Measurements from ENCODE around the gene RALGAPA2.

The RALGAPA2 gene

DNA sequence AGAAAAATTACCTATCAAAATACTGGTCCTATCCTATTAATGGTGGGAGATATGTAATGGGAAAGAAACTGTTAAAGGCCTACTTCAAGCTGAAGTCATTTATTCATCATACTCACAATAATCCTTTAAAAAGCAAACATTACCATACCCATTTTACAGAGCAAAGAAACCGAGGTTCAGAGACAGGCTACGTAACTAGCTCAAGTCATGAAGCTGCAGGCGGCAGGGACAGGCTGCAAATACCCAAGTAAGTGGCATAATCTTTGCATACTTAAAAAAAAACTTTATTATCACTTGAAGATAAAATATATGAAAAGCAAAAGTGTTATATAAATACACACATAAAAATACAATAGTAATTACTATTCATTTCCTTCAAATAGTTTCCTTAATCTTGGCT is 2.6 kb downstream of the RALGAPA2 start:
- H3K36me3 ChIP-seq (ENCODE audit: control insufficient read depth in 2 of 2, insufficient read depth in 2 of 2, low read length in 2 of 2) = no peaks in the 10 kb centered on the region
- peak overlapping the region; percentile 26 to 50 for H3K9ac ChIP-seq (ENCODE audit: low read depth in 1 of 2, low read length in 2 of 2)
- peak overlapping the region in 1 of 2 donors; percentile 39 for H3K4me3 ChIP-seq (ENCODE audit: low read length in 2 of 2)
- H3K9me3 ChIP-seq (ENCODE audit: control insufficient read depth in 2 of 2, low read length in 2 of 2) = no peaks in the 10 kb centered on the region
- H3K4me1 ChIP-seq (ENCODE audit: control insufficient read depth in 2 of 2, insufficient read depth in 2 of 2, low read length in 2 of 2) = peaks cover 9 to 18% of the 10 kb centered on the region in 2 donors
- peak overlapping the region; percentile 94 to 98 for H3K27ac ChIP-seq (ENCODE audit: low read depth in 2 of 2, low read length in 2 of 2)
- H3K27me3 ChIP-seq (ENCODE audit: control insufficient read depth in 2 of 2, insufficient read depth in 2 of 2, low read length in 2 of 2) = no peaks in the 10 kb centered on the region

DNA sequence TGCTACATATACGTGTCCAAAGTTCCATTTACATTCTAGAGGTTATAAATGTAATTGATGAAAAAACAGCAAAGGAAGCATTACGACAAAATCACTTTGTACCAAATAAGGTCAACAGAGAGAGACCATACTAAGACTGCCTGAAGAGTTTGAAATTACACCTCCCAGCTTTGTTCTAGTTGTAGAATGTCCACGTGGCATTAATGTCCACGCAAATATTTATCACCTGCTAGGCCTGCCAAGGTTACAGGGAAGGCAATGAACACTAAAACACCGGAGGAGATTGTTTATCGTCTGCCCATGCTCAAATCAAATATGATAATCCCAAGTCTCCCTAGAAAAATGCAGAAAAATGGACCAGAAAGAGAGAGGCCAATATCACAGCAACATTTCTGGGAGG is 6.2 kb downstream of the RALGAPA2 start:
- Histone ChIP-seq H3K27ac (ENCODE audit: low read depth in 2 of 2, low read length in 2 of 2) (no peak overlapping the region), H3K4me1 (ENCODE audit: control insufficient read depth in 2 of 2, insufficient read depth in 2 of 2, low read length in 2 of 2) (peaks cover 3 to 14% of the 10 kb centered on the region in 2 donors), H3K9ac (ENCODE audit: low read depth in 1 of 2, low read length in 2 of 2) (no peak overlapping the region), H3K4me3 (ENCODE audit: low read length in 2 of 2) (no peak overlapping the region), H3K36me3 (ENCODE audit: control insufficient read depth in 2 of 2, insufficient read depth in 2 of 2, low read length in 2 of 2) (no peaks in the 10 kb centered on the region), H3K27me3 (ENCODE audit: control insufficient read depth in 2 of 2, insufficient read depth in 2 of 2, low read length in 2 of 2) (no peaks in the 10 kb centered on the region), H3K9me3 (ENCODE audit: control insufficient read depth in 2 of 2, low read length in 2 of 2) (no peaks in the 10 kb centered on the region)

DNA sequence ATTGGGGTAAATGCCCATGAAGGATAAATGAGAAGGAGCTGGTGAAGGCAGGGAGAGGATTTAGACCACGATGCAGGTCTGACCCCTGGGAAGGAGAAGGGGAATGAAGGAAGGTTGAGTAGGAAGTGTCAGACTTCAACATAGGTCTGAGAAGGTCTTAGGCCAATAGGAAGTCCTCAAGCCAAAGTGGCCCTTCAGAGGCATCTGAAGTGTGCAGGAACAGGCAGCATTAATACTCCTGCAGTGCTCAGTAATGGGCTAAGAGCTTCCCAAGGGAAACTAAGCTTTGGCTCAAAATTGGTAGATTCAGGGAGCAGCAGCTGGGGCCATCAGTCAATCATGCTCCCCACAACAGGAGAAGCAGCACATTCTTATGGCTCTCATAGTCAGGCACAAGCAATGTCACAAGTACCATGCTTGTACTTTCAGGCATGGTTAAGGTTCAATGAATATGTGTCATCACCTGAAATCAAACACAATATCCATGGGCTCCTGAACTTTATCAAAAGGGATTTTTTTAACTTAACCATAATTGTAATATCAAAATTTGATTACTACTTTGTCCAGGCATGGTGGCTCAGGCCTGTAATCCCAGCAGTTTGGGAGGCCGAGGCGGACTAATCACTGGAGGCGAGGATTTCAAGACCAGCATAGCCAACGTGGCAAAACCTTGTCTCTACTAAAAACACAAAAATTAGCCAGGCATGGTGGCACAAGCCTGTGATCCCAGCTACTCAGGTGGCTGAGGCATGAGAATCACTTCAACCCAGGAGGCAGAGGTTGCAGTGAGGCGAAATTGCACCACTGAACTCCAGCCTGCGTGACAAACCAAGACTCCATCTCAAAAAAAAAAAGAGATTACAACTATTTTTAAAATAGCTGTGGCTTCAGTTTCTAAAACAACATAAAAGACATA is 9.9 kb downstream of the RALGAPA2 start:
- Histone ChIP-seq H3K27me3 (ENCODE audit: control insufficient read depth in 2 of 2, insufficient read depth in 2 of 2, low read length in 2 of 2) (no peaks in the 10 kb centered on the region), H3K4me1 (ENCODE audit: control insufficient read depth in 2 of 2, insufficient read depth in 2 of 2, low read length in 2 of 2) (peaks cover 1 to 5% of the 10 kb centered on the region in 2 donors), H3K9ac (ENCODE audit: low read depth in 1 of 2, low read length in 2 of 2) (no peak overlapping the region), H3K4me3 (ENCODE audit: low read length in 2 of 2) (no peak overlapping the region), H3K9me3 (ENCODE audit: control insufficient read depth in 2 of 2, low read length in 2 of 2) (no peaks in the 10 kb centered on the region), H3K36me3 (ENCODE audit: control insufficient read depth in 2 of 2, insufficient read depth in 2 of 2, low read length in 2 of 2) (no peaks in the 10 kb centered on the region), H3K27ac (ENCODE audit: low read depth in 2 of 2, low read length in 2 of 2) (no peak overlapping the region)

- Histone ChIP-seq H3K27ac (ENCODE audit: low read depth in 2 of 2, low read length in 2 of 2) (no peak overlapping the region), H3K27me3 (ENCODE audit: control insufficient read depth in 2 of 2, insufficient read depth in 2 of 2, low read length in 2 of 2) (no peaks in the 10 kb centered on the region), H3K36me3 (ENCODE audit: control insufficient read depth in 2 of 2, insufficient read depth in 2 of 2, low read length in 2 of 2) (no peaks in the 10 kb centered on the region), H3K4me1 (ENCODE audit: control insufficient read depth in 2 of 2, insufficient read depth in 2 of 2, low read length in 2 of 2) (peaks cover 4 to 5% of the 10 kb centered on the region in 2 donors), H3K9ac (ENCODE audit: low read depth in 1 of 2, low read length in 2 of 2) (no peak overlapping the region), H3K9me3 (ENCODE audit: control insufficient read depth in 2 of 2, low read length in 2 of 2) (no peaks in the 10 kb centered on the region), H3K4me3 (ENCODE audit: low read length in 2 of 2) (no peak overlapping the region)
These were observed 12.5 kb downstream of the RALGAPA2 start for GRCh38 chr20:20699917-20700316.

- no peaks in the 10 kb centered on the region for H3K27me3 ChIP-seq (ENCODE audit: control insufficient read depth in 2 of 2, insufficient read depth in 2 of 2, low read length in 2 of 2)
- H3K4me3 ChIP-seq (ENCODE audit: low read length in 2 of 2) = no peak overlapping the region
- H3K9ac ChIP-seq (ENCODE audit: low read depth in 1 of 2, low read length in 2 of 2) = no peak overlapping the region
- peaks cover 4 to 5% of the 10 kb centered on the region in 2 donors for H3K4me1 ChIP-seq (ENCODE audit: control insufficient read depth in 2 of 2, insufficient read depth in 2 of 2, low read length in 2 of 2)
- H3K9me3 ChIP-seq (ENCODE audit: control insufficient read depth in 2 of 2, low read length in 2 of 2) = no peaks in the 10 kb centered on the region
- no peak overlapping the region for H3K27ac ChIP-seq (ENCODE audit: low read depth in 2 of 2, low read length in 2 of 2)
- no peaks in the 10 kb centered on the region for H3K36me3 ChIP-seq (ENCODE audit: control insufficient read depth in 2 of 2, insufficient read depth in 2 of 2, low read length in 2 of 2)
These were observed 13.3 kb downstream of the RALGAPA2 start for GRCh38 chr20:20699144-20699543.

DNA sequence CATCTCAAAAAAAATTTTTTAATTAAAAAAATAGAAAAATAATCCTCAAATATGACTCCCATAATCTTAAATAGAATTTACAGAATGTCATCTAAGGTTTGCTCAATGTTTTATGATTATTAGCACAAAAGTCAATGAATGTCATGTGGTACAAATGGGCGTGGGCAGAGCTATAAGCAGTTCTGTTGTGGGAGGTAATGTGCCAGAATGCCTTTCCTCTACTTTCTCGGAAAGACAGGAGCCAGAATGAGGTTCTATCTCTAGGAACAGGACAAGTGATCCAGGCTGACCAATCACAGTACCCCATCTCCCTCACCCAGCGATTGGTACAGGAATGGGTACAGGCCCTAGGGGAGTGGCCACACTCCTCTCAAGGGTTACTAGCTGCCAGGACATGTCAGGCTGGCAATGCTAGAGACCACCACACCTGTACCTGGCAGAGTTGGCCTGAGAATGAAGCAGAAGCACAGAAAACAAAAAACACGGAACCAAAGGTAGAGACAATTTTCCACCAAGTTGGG is 15.1 kb downstream of the RALGAPA2 start:
- H3K9ac ChIP-seq (ENCODE audit: low read depth in 1 of 2, low read length in 2 of 2) = no peak overlapping the region
- H3K4me3 ChIP-seq (ENCODE audit: low read length in 2 of 2) = no peak overlapping the region
- H3K27me3 ChIP-seq (ENCODE audit: control insufficient read depth in 2 of 2, insufficient read depth in 2 of 2, low read length in 2 of 2) = no peaks in the 10 kb centered on the region
- peaks cover 4 to 5% of the 10 kb centered on the region in 2 donors for H3K4me1 ChIP-seq (ENCODE audit: control insufficient read depth in 2 of 2, insufficient read depth in 2 of 2, low read length in 2 of 2)
- H3K9me3 ChIP-seq (ENCODE audit: control insufficient read depth in 2 of 2, low read length in 2 of 2) = no peaks in the 10 kb centered on the region
- no peaks in the 10 kb centered on the region for H3K36me3 ChIP-seq (ENCODE audit: control insufficient read depth in 2 of 2, insufficient read depth in 2 of 2, low read length in 2 of 2)
- no peak overlapping the region for H3K27ac ChIP-seq (ENCODE audit: low read depth in 2 of 2, low read length in 2 of 2)

DNA sequence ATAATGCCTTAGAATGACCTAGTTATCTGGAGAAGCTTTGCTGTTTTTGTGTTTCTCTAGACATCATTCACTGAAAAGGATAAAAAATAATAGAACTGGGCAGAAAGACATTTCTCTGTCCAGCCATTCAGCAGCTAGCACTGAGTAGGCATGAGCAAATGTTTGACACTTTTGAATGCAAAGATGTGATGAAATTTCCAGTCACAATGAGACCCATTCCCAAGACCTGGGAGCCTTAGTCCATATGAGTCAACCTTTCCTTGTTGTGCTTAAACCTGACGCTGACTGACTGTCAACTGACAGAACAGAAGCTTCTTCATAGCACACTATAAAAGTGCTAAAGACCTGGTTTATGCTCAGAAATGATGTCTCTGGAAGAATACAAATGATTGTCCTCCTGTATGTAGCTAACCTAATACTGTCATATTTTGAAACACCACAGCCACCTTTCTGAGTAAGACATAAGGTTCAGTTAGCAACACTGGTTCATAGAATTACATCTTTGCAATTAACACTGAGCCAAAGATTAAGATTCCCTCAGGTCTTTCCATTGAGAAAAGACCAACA is 17.1 kb downstream of the RALGAPA2 start:
- no peaks in the 10 kb centered on the region for H3K27me3 ChIP-seq (ENCODE audit: control insufficient read depth in 2 of 2, insufficient read depth in 2 of 2, low read length in 2 of 2)
- no peak overlapping the region for H3K27ac ChIP-seq (ENCODE audit: low read depth in 2 of 2, low read length in 2 of 2)
- H3K4me1 ChIP-seq (ENCODE audit: control insufficient read depth in 2 of 2, insufficient read depth in 2 of 2, low read length in 2 of 2) = peaks cover 4 to 5% of the 10 kb centered on the region in 2 donors
- H3K36me3 ChIP-seq (ENCODE audit: control insufficient read depth in 2 of 2, insufficient read depth in 2 of 2, low read length in 2 of 2) = no peaks in the 10 kb centered on the region
- no peak overlapping the region for H3K9ac ChIP-seq (ENCODE audit: low read depth in 1 of 2, low read length in 2 of 2)
- no peak overlapping the region for H3K4me3 ChIP-seq (ENCODE audit: low read length in 2 of 2)
- H3K9me3 ChIP-seq (ENCODE audit: control insufficient read depth in 2 of 2, low read length in 2 of 2) = no peaks in the 10 kb centered on the region

GRCh38 chr20:20694591-20694990 is 17.9 kb downstream of the RALGAPA2 start:
- Histone ChIP-seq H3K9ac (ENCODE audit: low read depth in 1 of 2, low read length in 2 of 2) (no peak overlapping the region), H3K27ac (ENCODE audit: low read depth in 2 of 2, low read length in 2 of 2) (no peak overlapping the region), H3K27me3 (ENCODE audit: control insufficient read depth in 2 of 2, insufficient read depth in 2 of 2, low read length in 2 of 2) (no peaks in the 10 kb centered on the region), H3K9me3 (ENCODE audit: control insufficient read depth in 2 of 2, low read length in 2 of 2) (no peaks in the 10 kb centered on the region), H3K4me1 (ENCODE audit: control insufficient read depth in 2 of 2, insufficient read depth in 2 of 2, low read length in 2 of 2) (peaks cover 4 to 5% of the 10 kb centered on the region in 2 donors), H3K4me3 (ENCODE audit: low read length in 2 of 2) (no peak overlapping the region), H3K36me3 (ENCODE audit: control insufficient read depth in 2 of 2, insufficient read depth in 2 of 2, low read length in 2 of 2) (no peaks in the 10 kb centered on the region)

DNA sequence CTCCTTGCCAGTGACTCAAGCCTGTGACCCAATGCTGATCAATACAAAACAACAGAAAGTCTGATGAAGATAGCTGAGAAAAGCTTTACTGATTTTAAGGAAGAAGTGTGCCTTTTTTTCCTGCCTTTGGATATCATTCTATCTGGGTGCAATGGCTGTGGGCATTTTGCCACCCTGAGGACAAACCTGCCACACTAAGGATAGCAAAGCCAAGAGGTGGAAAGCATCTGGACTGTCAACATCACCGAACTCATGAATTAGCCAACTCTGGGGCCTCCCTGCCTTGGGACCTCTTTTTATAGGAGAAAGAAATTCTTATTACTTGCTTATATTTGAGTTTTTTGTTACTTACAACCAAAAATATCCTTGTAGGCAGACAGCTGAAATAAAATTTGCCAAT is 19.9 kb downstream of the RALGAPA2 start:
- Histone ChIP-seq H3K36me3 (ENCODE audit: control insufficient read depth in 2 of 2, insufficient read depth in 2 of 2, low read length in 2 of 2) (no peaks in the 10 kb centered on the region), H3K4me3 (ENCODE audit: low read length in 2 of 2) (no peak overlapping the region), H3K9ac (ENCODE audit: low read depth in 1 of 2, low read length in 2 of 2) (no peak overlapping the region), H3K27ac (ENCODE audit: low read depth in 2 of 2, low read length in 2 of 2) (no peak overlapping the region), H3K9me3 (ENCODE audit: control insufficient read depth in 2 of 2, low read length in 2 of 2) (no peaks in the 10 kb centered on the region), H3K4me1 (ENCODE audit: control insufficient read depth in 2 of 2, insufficient read depth in 2 of 2, low read length in 2 of 2) (peaks cover 2 to 3% of the 10 kb centered on the region in 2 donors), H3K27me3 (ENCODE audit: control insufficient read depth in 2 of 2, insufficient read depth in 2 of 2, low read length in 2 of 2) (no peaks in the 10 kb centered on the region)

- no peaks in the 10 kb centered on the region for H3K9me3 ChIP-seq (ENCODE audit: control insufficient read depth in 2 of 2, low read length in 2 of 2)
- no peak overlapping the region for H3K9ac ChIP-seq (ENCODE audit: low read depth in 1 of 2, low read length in 2 of 2)
- H3K36me3 ChIP-seq (ENCODE audit: control insufficient read depth in 2 of 2, insufficient read depth in 2 of 2, low read length in 2 of 2) = no peaks in the 10 kb centered on the region
- no peaks in the 10 kb centered on the region for H3K4me1 ChIP-seq (ENCODE audit: control insufficient read depth in 2 of 2, insufficient read depth in 2 of 2, low read length in 2 of 2)
- H3K27ac ChIP-seq (ENCODE audit: low read depth in 2 of 2, low read length in 2 of 2) = no peak overlapping the region
- H3K4me3 ChIP-seq (ENCODE audit: low read length in 2 of 2) = no peak overlapping the region
- no peaks in the 10 kb centered on the region for H3K27me3 ChIP-seq (ENCODE audit: control insufficient read depth in 2 of 2, insufficient read depth in 2 of 2, low read length in 2 of 2)
These were observed 20.8 kb downstream of the RALGAPA2 start for GRCh38 chr20:20691477-20692235.
